HCT116 (cell line): ENCODE data around the gene LRRC47. TPM values are rescaled to one million over a fixed set of nuclear protein-coding genes. Genes with fewer than 3 reads are reported as not detected.

Source experiments
- ATAC-seq: fragments of 200-7000 bp; cut with Tn5 transposase; 2 replicates; pipeline ENCODE4 v1.9.1; 2020; ENCODE audit warnings: mild to moderate bottlenecking, moderate library complexity
- BruUV-seq: library from RNA; stranded (reverse); fragments of 400-500 nt; replicated peaks from 2 replicates; lab custom pipeline; 2021; lab: Mats Ljungman, UMichigan
- CTCF ChIA-PET: fragments of 300-600 bp; sonication (Branson Sonifier 250); formaldehyde crosslinking; loops from one replicate; lab custom pipeline; 2021; ENCODE audit warnings: antibody characterized with exemption; lab: Charles Lee
- POLR2A ChIA-PET: fragments of 300-600, 350-600 bp; sonication (Branson Sonifier 250); formaldehyde crosslinking; loops from one replicate; lab custom pipeline; 2021; ENCODE audit warnings: antibody characterized with exemption; lab: Charles Lee
- RAD21 ChIA-PET, 2 experiments: fragments of 300-600 bp; sonication (Branson Sonifier 250); formaldehyde crosslinking; loops; one replicate each; lab custom pipeline; 2023; ENCODE audit warnings: low total read pairs in 2 of 2; ENCODE audit not compliant: uncharacterized antibody in 2 of 2, unreplicated experiment in 2 of 2, low non-redundant PET in 1 of 2; lab: Charles Lee
- DNase-seq: peaks from one replicate; pipeline ENCODE4 v3.0.0-alpha.2; 2010; ENCODE audit warnings: low read depth, low spot score
- H2AFZ ChIP-seq: fragments of 200-600 bp; shearing (Covaris generic), sonication (generic); 2 replicates; pipeline ENCODE4 v1.6.1; 2017; ENCODE audit warnings: low read depth, mixed run types, mixed read lengths, antibody characterized with exemption, low read length; ENCODE audit not compliant: poor library complexity, severe bottlenecking
- H3K27ac ChIP-seq: 2 replicates; pipeline ENCODE4 v1.5.1; 2012; ENCODE audit warnings: low read depth, low read length
- H3K27me3 ChIP-seq: fragments of 200-600 bp; sonication (generic); 2 replicates; pipeline ENCODE4 v1.6.1; 2016; ENCODE audit warnings: mixed run types, low read length, mixed read lengths; ENCODE audit not compliant: insufficient read depth
- H3K36me3 ChIP-seq, 2 experiments: fragments of 200-500 bp in 1 of 2; fragments of 200-600 bp in 1 of 2; sonication (Bioruptor generic) in 1 of 2; sonication (generic) in 1 of 2; 2 replicates each; pipeline versions ENCODE4 v1.5.1 to v1.6.1; 2014 to 2016; ENCODE audit warnings: low read length in 2 of 2, inconsistent platforms in 1 of 2, mixed read lengths in 1 of 2, mixed run types in 1 of 2; ENCODE audit not compliant: insufficient read depth in 2 of 2, control insufficient read depth in 1 of 2
- H3K4me1 ChIP-seq, 2 experiments: fragments of 200-600 bp in 1 of 2; sonication (generic) in 1 of 2; 2 replicates each; pipeline versions ENCODE4 v1.5.1 to v1.6.1; 2012 to 2017; ENCODE audit warnings: low read length in 2 of 2, inconsistent platforms in 1 of 2, mild to moderate bottlenecking in 1 of 2, mixed read lengths in 1 of 2, mixed run types in 1 of 2, moderate library complexity in 1 of 2; ENCODE audit not compliant: insufficient read depth in 2 of 2, control insufficient read depth in 1 of 2
- H3K4me2 ChIP-seq: fragments of 200-600 bp; sonication (generic); 2 replicates; pipeline ENCODE4 v1.6.1; 2017; ENCODE audit warnings: mixed run types, low read length, mixed read lengths
- H3K4me3 ChIP-seq, 2 experiments: fragments of 200-600 bp in 1 of 2; sonication (generic) in 1 of 2; replicated peaks in 1 of 2; 2 replicates each; pipeline ENCODE4 v1.5.1; 2011 to 2016; ENCODE audit warnings: low read length in 2 of 2, control low read depth in 1 of 2, low read depth in 1 of 2, mild to moderate bottlenecking in 1 of 2, mixed read lengths in 1 of 2, mixed run types in 1 of 2
- H3K79me2 ChIP-seq: fragments of 200-600 bp; sonication (generic); 2 replicates; pipeline ENCODE4 v1.6.1; 2017; ENCODE audit warnings: mild to moderate bottlenecking, mixed run types, low read length, moderate library complexity, mixed read lengths; ENCODE audit not compliant: insufficient read depth
- H3K9ac ChIP-seq: fragments of 200-600 bp; sonication (generic); 2 replicates; pipeline ENCODE4 v1.6.1; 2016; ENCODE audit warnings: low read length, mixed read lengths
- H3K9me2 ChIP-seq: fragments of 200-600 bp; sonication (generic), shearing (Covaris generic); 2 replicates; pipeline ENCODE4 v1.6.1; 2017; ENCODE audit warnings: mixed run types, mild to moderate bottlenecking, moderate library complexity; ENCODE audit not compliant: insufficient read depth
- H3K9me3 ChIP-seq, 2 experiments: fragments of 200-500 bp in 1 of 2; fragments of 200-600 bp in 1 of 2; sonication (Bioruptor generic) in 1 of 2; sonication (generic) in 1 of 2; 2 replicates each; pipeline ENCODE4 v1.6.1; 2014 to 2017; ENCODE audit warnings: low read length in 2 of 2, mixed read lengths in 2 of 2, inconsistent platforms in 1 of 2, low read depth in 1 of 2, mild to moderate bottlenecking in 1 of 2, mixed run types in 1 of 2, moderate library complexity in 1 of 2; ENCODE audit not compliant: control insufficient read depth in 1 of 2, insufficient read depth in 1 of 2
- H4K20me1 ChIP-seq: fragments of 200-600 bp; sonication (generic), shearing (Covaris generic); 2 replicates; pipeline ENCODE4 v1.6.1; 2017; ENCODE audit warnings: mixed run types, mild to moderate bottlenecking, moderate library complexity; ENCODE audit not compliant: insufficient read depth
- CBX3 ChIP-seq: IDR thresholded peaks from 2 replicates; pipeline ENCODE4 v1.6.1; 2012; ENCODE audit warnings: low read depth
- CEBPB ChIP-seq: IDR thresholded peaks from 2 replicates; pipeline ENCODE4 v1.6.1; 2012; ENCODE audit warnings: low read depth
- CTCF ChIP-seq, 3 experiments: fragments of 200-600 bp in 1 of 3; sonication (generic) in 1 of 3; IDR thresholded peaks in 2 of 3; conservative IDR thresholded peaks in 1 of 3; 2 replicates each; pipeline ENCODE4 v1.5.1; 2012 to 2017; ENCODE audit warnings: low read depth in 2 of 3, low read length in 2 of 3, antibody characterized with exemption in 1 of 3, borderline replicate concordance in 1 of 3, control low read depth in 1 of 3, mild to moderate bottlenecking in 1 of 3, mixed read lengths in 1 of 3, mixed run types in 1 of 3, moderate library complexity in 1 of 3; ENCODE audit not compliant: insufficient read depth in 1 of 3
- EZH2 ChIP-seq: fragments of 200-600 bp; sonication (generic); IDR thresholded peaks from 2 replicates; pipeline ENCODE4 v1.6.1; 2017; ENCODE audit warnings: antibody characterized with exemption, mixed run types
- EZH2phosphoT487 ChIP-seq: fragments of 200-600 bp; IDR thresholded peaks from 2 replicates; pipeline ENCODE4 v1.6.1; 2018; ENCODE audit warnings: antibody characterized with exemption, borderline replicate concordance
- JUND ChIP-seq: IDR thresholded peaks from 2 replicates; pipeline ENCODE4 v1.6.1; 2012
- SP1 ChIP-seq: IDR thresholded peaks from 2 replicates; pipeline ENCODE4 v1.6.1; 2012; ENCODE audit warnings: low read depth
- SRF ChIP-seq: IDR thresholded peaks from 2 replicates; pipeline ENCODE4 v1.6.1; 2012; ENCODE audit warnings: low read depth
- TCF7L2 ChIP-seq: IDR thresholded peaks from 2 replicates; pipeline ENCODE4 v1.7.0; 2011; ENCODE audit warnings: borderline replicate concordance, inconsistent platforms; ENCODE audit not compliant: insufficient read depth, insufficient read length; ENCODE audit errors: extremely low read depth
- ZFX ChIP-seq: fragments of 450-650 bp; IDR thresholded peaks from 2 replicates; pipeline ENCODE4 v1.6.1; 2017
- ZNF274 ChIP-seq: fragments of 200-500 bp; sonication (Bioruptor generic); IDR thresholded peaks from 2 replicates; pipeline ENCODE4 v1.6.1; 2014; ENCODE audit warnings: mild to moderate bottlenecking, low read depth, low read length, inconsistent platforms
- intact Hi-C: fragments of 100-400 bp; cut with micrococcal nuclease; formaldehyde crosslinking; loops from 2 replicates; pipeline ENCODE4 v1.10.0; 2022
- total RNA-seq: library from RNA; stranded (reverse); gene quantifications from one replicate; pipeline ENCODE4 v1.2.1, GENCODE V29; 2021; ENCODE audit not compliant: unreplicated experiment
- TF ChIP-seq, protein P1 (sequence below): IDR thresholded peaks from 2 replicates; pipeline ENCODE4 v1.6.1; 2012; ENCODE audit warnings: low read depth

The LRRC47 gene
- total RNA-seq, 1 experiment from 2014 or later = 48.0 TPM

- H3K27me3 ChIP-seq = no peaks in the 10 kb centered on the region
- ATAC-seq (no peak), DNase-seq (no peak)
- no peak overlapping the region for H3K4me2 ChIP-seq
- RAD21 ChIA-PET = no interaction called here
- H3K36me3 ChIP-seq = peaks cover 7 to 8% of the 10 kb centered on the region in 2 experiments; a peak in 3 of 4 replicates
- POLR2A ChIA-PET = no interaction called here
- no TSS peak for BruUV-seq
- H3K9ac ChIP-seq = no peak overlapping the region
- no peak for TF ChIP-seq EZH2phosphoT487
- no peak for TF ChIP-seq CBX3
- no peak for TF ChIP-seq SRF
- TF ChIP-seq ZFX = no peak
- no peak for TF ChIP-seq CEBPB
- TF ChIP-seq JUND = no peak
- no peak for TF ChIP-seq ZNF274
- TF ChIP-seq, protein P1, sequence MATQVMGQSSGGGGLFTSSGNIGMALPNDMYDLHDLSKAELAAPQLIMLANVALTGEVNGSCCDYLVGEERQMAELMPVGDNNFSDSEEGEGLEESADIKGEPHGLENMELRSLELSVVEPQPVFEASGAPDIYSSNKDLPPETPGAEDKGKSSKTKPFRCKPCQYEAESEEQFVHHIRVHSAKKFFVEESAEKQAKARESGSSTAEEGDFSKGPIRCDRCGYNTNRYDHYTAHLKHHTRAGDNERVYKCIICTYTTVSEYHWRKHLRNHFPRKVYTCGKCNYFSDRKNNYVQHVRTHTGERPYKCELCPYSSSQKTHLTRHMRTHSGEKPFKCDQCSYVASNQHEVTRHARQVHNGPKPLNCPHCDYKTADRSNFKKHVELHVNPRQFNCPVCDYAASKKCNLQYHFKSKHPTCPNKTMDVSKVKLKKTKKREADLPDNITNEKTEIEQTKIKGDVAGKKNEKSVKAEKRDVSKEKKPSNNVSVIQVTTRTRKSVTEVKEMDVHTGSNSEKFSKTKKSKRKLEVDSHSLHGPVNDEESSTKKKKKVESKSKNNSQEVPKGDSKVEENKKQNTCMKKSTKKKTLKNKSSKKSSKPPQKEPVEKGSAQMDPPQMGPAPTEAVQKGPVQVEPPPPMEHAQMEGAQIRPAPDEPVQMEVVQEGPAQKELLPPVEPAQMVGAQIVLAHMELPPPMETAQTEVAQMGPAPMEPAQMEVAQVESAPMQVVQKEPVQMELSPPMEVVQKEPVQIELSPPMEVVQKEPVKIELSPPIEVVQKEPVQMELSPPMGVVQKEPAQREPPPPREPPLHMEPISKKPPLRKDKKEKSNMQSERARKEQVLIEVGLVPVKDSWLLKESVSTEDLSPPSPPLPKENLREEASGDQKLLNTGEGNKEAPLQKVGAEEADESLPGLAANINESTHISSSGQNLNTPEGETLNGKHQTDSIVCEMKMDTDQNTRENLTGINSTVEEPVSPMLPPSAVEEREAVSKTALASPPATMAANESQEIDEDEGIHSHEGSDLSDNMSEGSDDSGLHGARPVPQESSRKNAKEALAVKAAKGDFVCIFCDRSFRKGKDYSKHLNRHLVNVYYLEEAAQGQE = no peak
- no peak for TF ChIP-seq EZH2
- TF ChIP-seq SP1 = no peak
- TF ChIP-seq TCF7L2 = no peak
- TF ChIP-seq CTCF (IDR thresholded peaks at IDR 0.05 in 2 of 3, conservative IDR thresholded peaks at IDR 0.05 in 1 of 3; ENCODE audit: borderline replicate concordance in 1 of 3, insufficient read depth in 1 of 3, low read depth in 2 of 3, low read length in 2 of 3) = no peak
- no peaks in the 10 kb centered on the region for H4K20me1 ChIP-seq
- H3K9me3 ChIP-seq = no peaks in the 10 kb centered on the region
- H3K27ac ChIP-seq = no peak overlapping the region
- intact Hi-C loops = no loop called here
- H3K4me1 ChIP-seq = no peaks in the 10 kb centered on the region
- no peaks in the 10 kb centered on the region for H3K79me2 ChIP-seq
- H3K9me2 ChIP-seq = no peaks in the 10 kb centered on the region
- no peak overlapping the region for H3K4me3 ChIP-seq
- H2AFZ ChIP-seq = no peak overlapping the region
- CTCF ChIA-PET = no interaction called here
These were observed 35.4 kb upstream of the LRRC47 start for GRCh38 chr1:3831689-3832088.
